ENCODE results near the gene GALM.
"Not testable (repeated sequence)": the region's sequence is repeated elsewhere in the genome, so short reads cannot be mapped to it uniquely, and the experiment has no call there.

Gene GALM

DNA sequence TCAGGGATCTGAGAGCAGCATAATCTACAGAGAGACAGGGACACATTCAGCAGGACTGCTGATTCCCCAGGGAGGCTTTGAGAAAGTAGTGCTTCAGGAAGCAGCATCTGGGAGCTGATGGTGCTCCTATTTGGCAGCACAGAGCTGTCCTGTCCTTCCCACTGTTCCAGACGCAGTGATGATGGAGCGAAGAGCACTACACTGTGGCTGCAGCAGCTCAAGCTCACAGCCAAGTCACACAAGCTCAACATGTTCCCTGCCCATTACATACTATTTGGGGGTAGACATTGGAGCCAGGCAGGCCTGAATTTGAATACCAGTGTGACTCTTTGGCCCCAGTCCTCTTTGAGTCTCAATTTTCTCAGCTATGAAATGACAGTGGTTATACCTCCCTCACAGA lies 15.2 kb upstream of the GALM start:
- no peak for DNase-seq

DNA sequence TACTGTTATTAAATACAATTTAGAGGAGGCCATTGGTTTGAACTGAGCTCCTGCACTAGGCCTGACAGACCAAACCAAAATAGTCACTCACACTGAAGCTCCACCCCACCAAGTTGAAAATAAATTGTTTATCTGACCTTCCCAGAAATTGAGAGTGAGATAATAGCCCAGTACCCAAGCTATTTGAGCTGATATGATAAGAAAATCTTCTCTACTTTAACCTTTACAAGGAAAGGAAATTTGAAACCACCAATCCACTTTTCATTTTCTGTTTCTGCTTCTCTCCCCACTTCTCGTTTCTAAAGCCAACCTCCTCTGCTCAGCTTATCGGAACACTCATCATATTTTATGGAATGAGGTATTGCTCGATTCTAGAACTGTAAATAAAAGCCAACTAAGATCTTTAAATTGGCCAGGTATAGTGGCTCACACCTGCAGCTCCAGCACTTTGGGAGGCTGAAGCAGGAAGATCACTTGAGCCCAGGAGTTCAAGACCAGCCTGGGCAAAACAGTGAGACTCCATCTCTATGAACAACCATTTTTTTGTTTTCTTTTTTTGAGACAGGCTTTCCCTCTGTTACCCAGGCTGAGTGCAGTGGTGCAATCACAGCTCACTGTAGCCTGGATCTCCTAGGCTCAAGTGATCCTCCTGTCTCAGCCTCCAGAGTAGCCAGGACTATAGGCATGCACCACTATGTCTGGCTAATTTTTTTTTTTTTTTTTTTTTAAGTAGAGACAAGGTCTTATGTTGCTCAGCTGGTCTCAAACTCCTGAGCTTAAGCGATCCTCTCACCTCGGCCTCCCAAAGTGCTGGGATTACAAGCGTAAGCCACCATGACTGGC lies 13.3 kb upstream of the GALM start:
- no peak for DNase-seq

DNA sequence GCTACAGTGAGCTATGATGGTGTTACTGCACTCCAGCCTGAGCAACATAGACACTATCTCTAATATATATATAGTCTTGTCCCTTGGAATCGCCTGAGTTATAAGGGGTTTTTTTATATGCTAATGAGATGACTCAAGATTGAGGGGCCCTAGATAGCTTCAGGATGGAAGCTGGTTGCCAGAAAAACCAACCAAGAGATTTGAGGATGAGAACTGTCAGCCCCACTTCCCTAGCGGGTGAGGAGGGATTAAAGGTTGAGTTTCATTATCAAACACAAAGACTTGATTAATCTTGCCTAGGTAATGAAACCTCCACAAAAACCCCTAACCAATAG lies 12.6 kb upstream of the GALM start:
- no peak for DNase-seq

DNA sequence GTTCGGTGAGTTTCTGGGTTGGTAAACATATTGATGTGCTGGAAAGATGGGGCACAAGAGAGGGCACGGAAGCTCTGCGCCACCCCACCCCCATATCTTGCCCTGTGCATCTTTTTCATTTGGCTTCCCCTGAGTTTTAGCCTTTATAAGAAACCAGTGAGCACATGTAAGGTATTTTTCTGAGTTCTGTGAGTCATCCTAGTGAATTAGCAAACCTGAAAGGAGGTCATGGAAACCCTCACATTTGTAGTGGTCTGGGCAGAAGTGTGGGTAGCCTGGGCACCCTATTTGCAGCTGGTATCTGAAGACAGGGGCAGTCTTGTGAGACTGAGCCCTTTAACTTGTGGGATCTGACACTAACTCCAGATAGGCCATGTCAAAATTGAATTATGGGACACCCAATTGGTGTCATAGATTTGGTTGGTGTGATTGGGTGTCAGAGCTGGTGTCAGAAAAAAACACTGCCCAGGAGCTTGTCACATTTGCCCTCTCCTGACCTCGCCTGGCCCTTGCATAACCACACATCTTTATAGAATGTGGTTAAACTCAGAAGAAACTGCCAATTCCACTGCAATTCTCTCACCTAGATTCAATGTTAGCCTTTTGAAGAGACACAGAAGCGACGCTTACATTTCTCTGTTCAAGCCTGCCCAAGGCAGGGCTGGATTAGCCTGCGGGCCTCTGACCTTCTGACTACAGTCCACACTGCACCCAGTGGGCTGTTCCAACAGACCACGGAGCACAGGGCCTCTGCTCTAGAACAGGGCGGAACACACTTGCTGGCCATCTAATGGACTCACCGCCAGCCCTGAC lies 12.0 kb upstream of the GALM start:
- no peak for DNase-seq

DNA sequence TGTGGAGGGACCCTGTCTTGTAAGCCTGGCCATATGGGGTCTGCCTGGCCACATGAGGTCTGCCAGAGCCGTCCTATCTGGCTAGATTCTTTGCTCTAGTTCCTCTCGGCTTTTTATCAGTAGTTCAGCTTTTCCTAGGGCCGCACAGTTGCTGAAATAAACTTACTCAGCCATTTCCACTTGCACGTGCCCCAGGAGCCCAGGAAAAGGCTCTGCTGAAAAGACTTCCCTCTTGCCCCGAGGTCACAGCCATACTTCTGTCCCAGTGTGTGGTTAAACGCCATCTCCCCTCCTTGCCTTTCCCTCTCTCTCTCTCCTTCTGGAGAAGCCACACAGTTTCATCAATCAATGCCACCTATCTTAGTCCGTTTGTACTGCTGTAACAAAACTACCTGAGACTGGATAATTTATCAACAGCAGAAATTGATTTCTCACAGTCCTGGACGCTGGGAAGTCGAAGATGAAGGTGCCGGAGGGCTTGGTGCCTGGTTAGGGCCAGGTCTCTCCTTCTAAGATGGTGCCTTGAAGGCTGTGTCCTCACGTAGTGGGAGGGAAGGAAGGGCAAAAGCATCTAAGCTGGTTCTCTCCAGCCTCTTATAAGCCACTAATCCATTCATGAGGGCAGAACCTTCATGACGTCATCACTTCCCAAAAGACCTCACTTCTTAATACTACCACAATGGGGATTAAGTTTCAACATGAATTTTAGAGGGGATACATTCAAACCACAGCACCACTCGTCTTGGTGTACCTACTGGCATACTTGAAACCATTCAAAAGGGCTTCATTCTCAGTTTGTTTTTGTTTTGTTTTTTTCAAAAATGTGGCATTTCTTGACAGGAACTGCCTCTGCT lies 11.2 kb upstream of the GALM start:
- no peak for DNase-seq

DNA sequence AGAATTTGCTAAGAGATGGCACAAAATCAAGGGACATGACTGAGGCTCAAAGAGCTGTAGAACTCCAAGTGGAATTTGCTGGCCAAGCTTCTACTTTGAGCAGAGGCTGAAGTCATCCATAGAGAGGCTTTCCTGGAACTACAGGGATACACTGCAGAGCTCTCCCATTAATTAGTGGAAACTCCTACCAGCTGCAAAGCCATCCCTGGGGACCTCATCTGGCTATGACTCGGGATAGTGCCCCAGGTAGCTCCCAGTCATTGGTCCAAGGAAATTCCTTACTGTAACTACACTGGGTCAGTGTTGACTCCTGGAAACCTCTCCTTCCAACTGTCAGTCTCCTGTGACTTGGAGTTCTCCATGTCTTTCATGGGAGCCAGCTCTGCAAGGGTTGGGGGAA lies 10.5 kb upstream of the GALM start:
- no peak for DNase-seq

DNA sequence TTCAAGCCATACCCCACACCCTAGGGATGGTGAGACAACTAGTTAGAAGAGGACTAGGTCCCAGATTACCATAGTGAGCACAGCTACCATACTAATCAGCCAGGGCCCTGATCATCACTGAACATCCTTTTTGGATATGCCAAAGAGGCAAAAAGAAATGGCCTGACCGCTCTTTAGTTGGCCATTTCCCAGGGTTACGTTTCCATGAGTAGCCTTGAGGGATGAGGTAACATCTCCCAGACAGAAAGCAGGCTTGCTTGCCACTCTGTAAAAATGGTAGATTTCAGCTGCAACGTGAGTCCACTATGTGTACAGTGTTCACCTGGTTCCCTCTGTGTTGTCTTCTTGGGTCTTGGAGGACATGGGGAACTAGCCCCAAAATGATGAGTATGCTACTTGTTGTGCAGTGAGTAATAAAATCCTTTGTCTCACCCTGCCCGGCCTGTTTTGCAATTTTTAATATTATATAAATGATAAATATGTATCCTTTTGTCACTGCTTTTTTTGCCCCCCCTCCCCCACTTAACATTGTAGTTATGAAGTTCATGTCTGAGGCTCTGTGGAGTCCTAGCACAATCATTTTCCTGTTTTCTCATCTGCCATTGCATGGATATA lies 8.9 kb upstream of the GALM start:
- no peak for DNase-seq

DNA sequence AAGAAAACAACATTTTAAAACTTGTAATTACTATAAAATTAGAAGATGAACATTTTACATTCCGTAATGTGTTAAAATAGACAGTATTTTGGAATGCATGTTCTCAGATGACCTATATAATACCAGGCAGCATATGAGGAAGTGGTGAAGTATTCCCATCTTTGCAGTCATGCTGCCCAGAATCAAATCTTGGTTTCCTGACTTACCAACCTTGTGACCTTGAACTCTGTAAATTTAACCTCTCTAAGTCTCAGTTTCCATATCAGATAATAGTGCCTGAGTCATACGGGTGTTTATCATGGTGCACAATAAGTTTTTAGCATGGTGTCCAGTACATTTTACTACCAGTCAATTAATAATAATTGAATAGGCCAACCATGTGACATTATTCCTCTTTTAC lies 7.3 kb upstream of the GALM start:
- DNase-seq: no peak

DNA sequence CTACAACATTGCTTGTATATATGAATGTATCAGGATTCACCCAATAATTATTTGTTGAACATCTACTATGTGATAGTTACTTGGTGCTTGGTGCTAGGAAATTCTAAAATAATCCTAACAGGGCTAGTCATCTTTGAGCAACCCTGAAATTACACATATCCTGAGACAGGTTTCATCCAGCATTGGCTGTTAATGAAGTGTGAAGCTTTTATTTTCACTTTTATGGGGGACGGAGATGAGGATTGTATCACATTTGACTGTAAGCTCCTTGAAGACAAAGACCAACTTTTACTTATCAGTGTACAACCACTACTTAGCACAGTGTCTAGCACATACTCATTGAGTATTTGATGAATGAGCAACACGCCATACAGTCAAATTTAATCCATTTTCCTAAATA lies 6.8 kb upstream of the GALM start:
- DNase-seq: no peak

DNA sequence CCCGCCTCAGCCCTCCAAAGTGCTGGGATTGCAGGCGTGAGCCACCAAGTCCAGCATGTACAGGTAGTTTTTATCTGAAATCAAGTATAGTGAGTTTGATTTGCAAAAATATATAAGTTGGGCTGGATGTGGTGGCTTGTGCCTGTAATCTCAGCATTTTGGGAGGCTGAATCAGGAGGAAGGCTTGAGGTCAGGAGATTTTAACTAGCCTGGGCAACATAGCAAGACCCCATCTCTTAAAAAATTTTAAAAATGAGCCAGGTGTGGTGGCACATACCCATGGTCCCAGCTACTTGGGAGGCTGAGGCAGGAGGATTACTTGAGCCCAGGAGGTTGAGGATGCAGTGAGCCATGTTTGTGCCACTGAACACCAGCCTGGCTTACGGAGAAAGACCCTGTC lies 5.6 kb upstream of the GALM start:
- no peak for DNase-seq

DNA sequence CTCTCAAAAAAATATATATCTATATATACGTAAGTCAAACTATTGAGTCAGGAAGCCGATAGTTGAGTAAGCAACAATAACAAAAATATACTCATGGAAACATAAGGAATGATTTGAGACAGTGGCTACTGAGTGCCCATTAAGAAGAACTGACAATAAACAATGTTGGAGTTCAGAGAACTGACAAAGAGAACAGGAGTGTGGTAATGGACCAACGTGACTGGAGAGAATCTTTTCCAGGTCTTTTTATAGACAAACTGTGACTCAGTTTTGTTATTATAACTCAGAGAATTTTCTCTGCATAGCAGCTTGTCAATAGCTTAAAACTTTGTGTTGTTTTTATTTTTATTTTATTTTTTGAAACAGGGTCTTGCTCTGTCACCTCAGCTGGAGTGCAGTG lies 4.6 kb upstream of the GALM start:
- DNase-seq: no peak

DNA sequence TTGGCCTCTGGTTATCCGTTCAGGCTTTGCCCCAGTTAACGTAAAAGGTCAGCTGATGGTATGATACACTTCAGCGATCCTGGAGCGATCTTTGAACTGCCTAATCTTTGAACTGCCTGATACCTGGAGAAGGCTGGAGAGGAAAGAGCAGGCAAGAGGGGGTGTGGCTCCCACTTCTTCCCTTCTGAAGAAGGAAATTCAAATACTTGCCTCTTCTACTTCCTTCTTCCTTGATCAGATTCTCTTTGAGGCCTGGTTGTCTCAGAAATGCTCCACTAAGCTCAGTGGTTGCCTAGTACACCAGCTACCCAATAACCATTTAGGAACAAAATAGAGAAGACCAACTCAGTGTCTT lies 619 bp downstream of the GALM start:
- no peak for DNase-seq

DNA sequence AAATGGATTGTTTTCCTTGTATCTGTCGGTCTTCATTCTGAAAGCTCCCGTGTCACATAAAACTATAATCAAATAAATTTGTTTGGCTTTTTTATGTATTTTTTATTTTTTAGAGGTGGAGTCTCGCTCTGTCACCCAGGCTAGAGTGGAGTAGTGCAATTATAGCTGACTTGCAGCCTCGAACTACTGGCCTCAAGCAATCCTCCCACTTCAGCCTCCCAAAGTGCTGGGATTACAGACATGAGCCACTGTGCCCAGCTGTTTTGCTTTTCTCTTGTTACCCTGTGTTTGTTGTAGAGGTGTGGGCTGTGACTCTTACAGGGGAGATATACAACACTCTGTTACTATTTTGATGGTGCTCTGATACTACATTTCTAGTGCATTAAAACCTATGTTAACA lies 2.2 kb downstream of the GALM start:
- no peak for DNase-seq

DNA sequence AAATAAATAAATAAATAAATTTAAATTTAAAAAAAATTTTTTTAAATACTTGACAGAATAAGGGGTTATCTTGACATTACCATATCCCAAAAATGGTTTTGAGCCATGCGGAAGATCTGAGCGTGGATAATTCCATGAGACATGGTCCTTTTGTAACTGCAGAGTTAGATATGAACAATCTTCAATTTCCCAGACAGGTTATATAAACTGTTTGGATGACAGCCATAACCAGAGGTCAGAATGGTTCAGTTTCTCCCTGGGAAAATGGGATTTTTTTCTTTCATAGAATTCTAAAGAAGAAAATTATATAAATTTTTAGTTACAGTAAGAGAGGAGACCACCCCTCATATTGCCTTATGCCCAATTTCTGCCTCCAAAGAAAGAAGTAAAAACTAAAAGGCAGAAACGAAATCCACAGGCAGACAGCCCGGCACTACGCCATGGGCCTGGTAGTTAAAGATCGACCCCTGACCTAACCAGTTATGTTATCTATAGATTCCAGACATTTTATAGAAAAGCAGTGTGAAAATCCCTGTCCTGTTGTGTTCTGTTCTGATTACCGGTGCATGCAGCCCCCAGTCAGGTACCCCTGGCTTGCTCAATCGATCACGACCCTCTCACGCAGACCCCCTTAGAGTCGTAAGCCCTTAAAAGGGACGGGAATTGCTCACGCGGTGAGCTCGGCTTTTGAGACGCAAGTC lies 3.0 kb downstream of the GALM start:
- no peak for DNase-seq

DNA sequence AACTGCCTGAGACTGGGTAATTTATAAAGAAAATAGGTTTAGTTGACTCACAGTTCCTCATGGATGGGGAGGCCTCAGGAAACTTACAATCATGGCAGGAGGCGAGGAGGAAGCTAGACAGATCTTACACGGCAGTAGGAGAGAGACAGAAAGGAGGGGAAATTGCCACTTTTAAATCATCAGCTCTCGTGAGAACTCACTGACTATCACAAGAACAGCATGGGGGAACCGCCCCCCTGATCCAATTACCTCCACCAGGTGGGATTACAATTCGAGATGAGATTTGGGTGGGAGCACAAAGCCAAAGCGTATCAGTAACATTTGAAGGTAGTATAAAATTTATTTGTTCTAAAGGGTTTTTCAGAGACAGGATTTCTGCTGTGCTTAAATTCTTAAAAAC lies 5.4 kb downstream of the GALM start:
- no peak for DNase-seq

DNA sequence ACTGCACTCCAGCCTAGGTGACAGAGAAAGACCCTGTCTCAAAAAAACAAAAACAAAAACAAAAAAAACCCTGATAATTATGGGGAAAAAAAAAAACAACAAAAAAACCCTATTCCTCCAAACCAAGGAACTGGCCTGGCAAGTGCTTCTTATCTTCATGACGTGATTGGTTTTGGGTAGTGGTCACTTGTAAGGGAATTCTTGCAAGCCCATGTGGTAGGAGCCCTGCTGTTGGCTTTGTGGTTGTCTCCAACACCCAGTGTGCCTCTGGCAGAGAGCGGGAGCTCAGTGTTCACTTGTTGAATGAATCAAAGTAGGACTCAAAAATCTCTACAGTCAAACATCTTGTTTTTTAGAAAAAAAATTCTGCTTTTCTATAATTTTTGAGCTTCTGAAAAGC lies 6.0 kb downstream of the GALM start:
- no peak for DNase-seq

DNA sequence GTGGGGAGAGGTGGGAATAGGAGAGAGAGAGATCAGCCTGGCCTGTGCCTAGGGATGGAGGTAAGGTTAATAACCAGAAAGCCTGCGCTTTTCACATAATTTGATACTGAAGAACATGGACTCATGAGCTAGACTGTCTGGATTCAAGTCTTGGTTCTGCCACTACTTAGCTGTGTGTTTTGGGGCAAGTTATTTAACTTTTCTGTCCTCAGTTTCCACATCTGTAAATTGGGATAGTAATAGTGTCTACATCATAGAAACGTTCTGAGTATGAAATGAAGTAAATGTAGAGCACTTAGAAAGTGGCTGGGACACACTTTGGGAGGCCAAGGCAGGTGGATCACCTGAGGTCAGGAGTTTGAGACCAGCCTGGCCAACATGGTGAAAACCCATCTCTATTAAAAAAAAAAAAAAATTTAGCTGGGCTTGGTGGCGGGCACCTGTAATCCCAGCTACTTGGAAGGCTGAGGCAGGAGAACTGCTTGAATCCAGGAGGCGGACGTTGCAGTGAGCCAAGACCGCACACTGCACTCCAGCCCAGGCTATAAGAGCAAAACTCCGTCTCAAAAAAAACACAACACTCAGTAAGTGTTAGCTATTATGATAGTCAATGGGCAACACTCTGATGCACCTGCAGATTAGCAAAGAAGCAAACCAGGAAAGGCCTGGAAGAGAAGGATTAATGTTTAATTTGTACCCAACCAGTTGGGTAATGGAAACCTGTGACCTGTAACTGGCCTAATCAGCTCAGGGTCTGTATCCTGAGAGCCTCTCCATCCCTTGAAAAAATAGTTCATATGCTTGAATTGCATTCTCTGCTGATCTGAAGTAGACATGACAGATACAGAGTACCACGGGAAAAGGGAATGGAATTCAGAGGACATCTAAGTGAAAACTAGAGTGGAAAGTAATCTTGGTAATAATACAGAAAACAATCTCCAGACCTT lies 6.8 kb downstream of the GALM start:
- no peak for DNase-seq

DNA sequence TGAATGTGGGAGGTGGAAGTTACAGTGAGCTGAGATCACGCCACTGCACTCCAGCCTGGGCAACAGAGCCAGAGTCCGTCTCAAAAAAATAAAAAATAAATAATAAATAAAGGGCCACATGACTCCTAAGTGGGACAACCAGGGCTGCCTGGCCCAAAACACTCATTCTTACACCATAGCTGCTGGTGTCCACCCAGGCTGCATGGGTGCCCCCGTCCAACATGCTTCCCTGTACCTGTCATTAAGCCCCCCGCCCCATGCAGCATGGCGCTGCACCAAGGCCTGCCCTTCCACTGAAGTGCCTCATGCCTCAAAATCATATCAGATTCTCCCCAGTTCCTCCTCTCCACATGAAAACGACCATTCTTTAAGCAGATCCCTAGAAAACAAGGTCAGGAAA lies 10.8 kb downstream of the GALM start:
- no peak for DNase-seq

DNA sequence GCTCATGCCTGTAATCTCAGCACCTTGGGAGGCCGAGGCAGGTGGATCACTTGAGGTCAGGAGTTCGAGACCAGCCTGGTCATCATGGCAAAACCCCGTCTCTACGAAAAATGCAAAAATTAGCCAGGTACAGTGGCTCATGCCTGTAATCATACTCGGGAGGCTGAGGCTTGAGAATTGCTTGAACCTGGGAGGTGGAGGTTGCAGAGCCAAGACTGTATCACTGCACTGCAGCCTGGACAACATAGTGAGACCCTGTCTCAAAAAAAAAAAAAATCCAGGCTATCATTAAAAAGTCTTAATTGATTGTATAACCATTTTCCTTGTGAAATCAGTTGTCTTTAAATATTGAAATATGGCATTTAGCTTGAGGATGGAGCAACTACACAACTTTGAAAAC lies 15.0 kb downstream of the GALM start:
- not testable (repeated sequence) for DNase-seq

DNA sequence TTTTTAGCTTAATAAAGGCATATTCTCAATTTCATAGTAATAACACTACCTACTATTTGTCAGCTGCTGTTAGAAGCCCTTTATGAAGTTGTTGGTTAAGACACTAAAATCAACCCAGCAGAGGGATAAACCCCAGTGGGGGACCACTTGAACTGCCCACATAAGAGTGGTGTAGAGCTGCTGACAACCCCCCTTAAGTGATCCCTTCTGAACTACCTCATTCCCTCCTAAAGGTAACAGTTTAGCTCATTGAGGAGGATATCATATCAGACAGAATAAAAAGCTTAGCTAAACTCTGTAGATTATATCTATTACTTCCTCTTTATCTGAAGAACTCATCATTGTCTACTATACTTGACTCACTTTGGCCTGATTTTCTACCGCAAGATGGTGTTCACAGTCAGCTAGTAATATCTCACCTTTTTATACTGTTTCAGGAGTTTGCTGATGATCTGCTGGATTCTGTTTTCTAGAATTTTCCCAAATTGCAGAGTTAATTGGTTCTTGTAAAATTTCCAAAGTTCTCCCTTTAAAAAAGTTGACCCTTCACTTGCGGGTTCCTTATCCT lies 16.2 kb downstream of the GALM start:
- DNase-seq: no peak

DNA sequence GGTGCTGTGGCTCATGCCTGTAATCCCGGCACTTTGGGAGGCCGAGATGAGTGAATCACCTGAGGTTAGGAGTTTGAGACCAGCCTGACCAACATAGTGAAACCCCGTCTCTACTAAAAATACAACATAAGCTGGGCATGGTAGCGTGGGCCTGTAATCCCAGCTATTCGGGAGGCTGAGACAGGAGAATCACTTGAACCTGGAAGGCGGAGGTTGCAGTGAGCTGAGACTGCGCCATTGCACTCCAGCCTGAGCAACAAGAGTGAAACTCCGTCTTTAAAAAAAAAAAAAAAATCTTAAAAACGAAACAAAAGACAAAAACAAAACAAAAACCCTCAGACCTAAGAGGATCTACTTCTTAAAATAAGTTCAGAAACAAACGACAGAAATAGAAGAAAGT lies 16.7 kb downstream of the GALM start:
- DNase-seq: not testable (repeated sequence)

All from 8988T (cell line).